ENCODE measurements around the gene SCUBE3.

DNA sequence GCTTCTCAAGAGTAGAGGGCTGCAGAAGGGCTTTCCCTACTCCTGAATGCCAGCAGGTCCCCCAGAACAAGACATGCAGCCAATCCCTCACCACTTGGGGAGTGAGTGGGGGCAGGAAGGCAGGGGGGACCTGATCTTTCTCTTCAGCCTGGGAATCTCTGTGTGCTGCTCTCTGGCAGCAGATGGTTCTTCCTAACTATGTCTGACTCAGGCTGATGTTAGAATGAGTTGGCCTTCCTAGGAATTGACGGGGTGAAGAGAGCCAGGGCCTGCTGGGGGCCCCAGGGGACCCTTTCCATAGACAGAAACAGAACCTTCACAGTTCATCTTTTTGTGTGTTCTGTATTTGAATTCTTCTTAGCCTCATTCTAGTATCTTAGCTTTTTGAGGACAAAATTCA lies 43.6 kb upstream of the SCUBE3 start:
- TF ChIP-seq POLR2A (IDR thresholded peaks at IDR 0.05) = no peak
- no peak for TF ChIP-seq CTCF (IDR thresholded peaks at IDR 0.05)
